ENCODE results near the gene TC2N.
"Not testable (repeated sequence)": the region's sequence is repeated elsewhere in the genome, so short reads cannot be mapped to it uniquely, and the experiment has no call there.

The TC2N gene

GRCh38 chr14:91888641-91889476, 21.5 kb upstream of the TC2N start:
- DNase-seq, result no peak

- DNase-seq, result no peak
Measured at GRCh38 chr14:91886961-91887360, 19.6 kb upstream of the TC2N start.

GRCh38 chr14:91885839-91886238, 18.5 kb upstream of the TC2N start:
- no peak for DNase-seq

- no peak for DNase-seq
Measured at GRCh38 chr14:91885113-91885712, 17.9 kb upstream of the TC2N start.

- no peak for DNase-seq
Measured at GRCh38 chr14:91884664-91885063, 17.3 kb upstream of the TC2N start.

GRCh38 chr14:91883753-91884152, 16.4 kb upstream of the TC2N start:
- DNase-seq, result no peak

GRCh38 chr14:91882776-91883175, 15.4 kb upstream of the TC2N start:
- DNase-seq, result no peak

GRCh38 chr14:91882369-91882768, 15.0 kb upstream of the TC2N start:
- no peak for DNase-seq

- DNase-seq, result no peak
Measured at GRCh38 chr14:91879196-91879595, 11.9 kb upstream of the TC2N start.

GRCh38 chr14:91878274-91878673, 10.9 kb upstream of the TC2N start:
- DNase-seq, result no peak

GRCh38 chr14:91877376-91877915, 10.1 kb upstream of the TC2N start:
- DNase-seq, result no peak

- DNase-seq, result no peak
Measured at GRCh38 chr14:91876492-91876891, 9.2 kb upstream of the TC2N start.

GRCh38 chr14:91875525-91876286, 8.4 kb upstream of the TC2N start:
- DNase-seq, result no peak

GRCh38 chr14:91873471-91874415, 6.4 kb upstream of the TC2N start:
- DNase-seq, result no peak

- no peak for DNase-seq
Measured at GRCh38 chr14:91872517-91873470, 5.5 kb upstream of the TC2N start.

- DNase-seq, result no peak
Measured at GRCh38 chr14:91872011-91872501, 4.7 kb upstream of the TC2N start.

- not testable (repeated sequence) for DNase-seq
Measured at GRCh38 chr14:91871401-91871800, 4.1 kb upstream of the TC2N start.

GRCh38 chr14:91870890-91871289, 3.6 kb upstream of the TC2N start:
- no peak for DNase-seq

- no peak for DNase-seq
Measured at GRCh38 chr14:91870001-91870400, 2.7 kb upstream of the TC2N start.

GRCh38 chr14:91869556-91869955, 2.2 kb upstream of the TC2N start:
- no peak for DNase-seq
